Stimulated activated CD8-positive, alpha-beta memory T cell treated with anti-CD3 and anti-CD28 coated beads, Interleukin-4, amount 100 ng/mL, for 24 hours (primary cell): ENCODE data around the gene GDPD3.

Experiments used
- DNase-seq: peaks from one replicate; pipeline ENCODE4 v3.0.0-alpha.2; 2020; ENCODE audit warnings: low read depth

The GDPD3 gene

DNA sequence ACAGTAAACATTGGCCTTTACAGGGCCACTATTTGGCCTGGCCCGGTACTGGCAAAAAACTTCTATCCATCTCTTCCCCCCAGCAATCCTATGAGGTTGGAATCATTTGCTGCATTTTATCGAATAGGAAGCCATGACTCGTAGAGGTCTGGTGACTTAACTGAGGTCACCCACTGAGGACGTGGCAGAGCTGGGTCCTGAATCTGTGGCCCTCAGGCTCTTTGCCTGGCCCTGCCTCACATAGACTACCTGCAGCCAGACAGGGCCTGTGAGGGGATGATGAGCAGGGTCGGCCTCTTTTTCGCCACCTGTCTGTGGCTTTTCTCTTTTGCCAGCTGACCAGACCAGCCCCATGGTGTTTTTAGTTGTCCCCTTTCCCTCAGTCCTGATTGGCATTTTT lies 35.7 kb downstream of the GDPD3 start:
- no peak for DNase-seq

- DNase-seq: no peak
Observed at GRCh38 chr16:30076276-30076791, 37.0 kb downstream of the GDPD3 start.

- DNase-seq: peak; percentile 86
Observed at GRCh38 chr16:30075503-30076275, 37.6 kb downstream of the GDPD3 start, which contains the start of gene PPP4C. Gene PPP4C, plus strand, starts transcription at chr16:30075994. Its CDS starts 384 bp downstream, at chr16:30076378.

DNA sequence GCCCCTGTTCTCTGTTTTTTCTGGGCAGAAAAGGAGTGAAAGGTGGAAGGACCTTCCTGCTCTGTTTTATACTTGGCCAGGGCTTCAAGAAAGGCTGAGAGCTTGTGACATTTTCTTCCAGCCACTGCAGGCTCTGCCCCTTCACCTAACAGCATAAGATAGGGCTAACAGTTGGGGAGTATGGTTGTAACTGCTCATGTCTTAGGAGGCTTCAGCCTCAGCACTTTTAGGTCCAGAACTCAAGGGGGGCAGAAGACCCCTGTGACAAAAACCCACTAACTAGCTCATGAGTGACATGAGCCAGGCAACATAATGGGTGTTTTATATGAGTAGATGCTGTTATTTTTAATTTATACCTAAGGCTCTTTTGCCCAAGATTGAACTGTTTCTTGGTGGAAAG lies 42.8 kb downstream of the GDPD3 start:
- no peak for DNase-seq

DNA sequence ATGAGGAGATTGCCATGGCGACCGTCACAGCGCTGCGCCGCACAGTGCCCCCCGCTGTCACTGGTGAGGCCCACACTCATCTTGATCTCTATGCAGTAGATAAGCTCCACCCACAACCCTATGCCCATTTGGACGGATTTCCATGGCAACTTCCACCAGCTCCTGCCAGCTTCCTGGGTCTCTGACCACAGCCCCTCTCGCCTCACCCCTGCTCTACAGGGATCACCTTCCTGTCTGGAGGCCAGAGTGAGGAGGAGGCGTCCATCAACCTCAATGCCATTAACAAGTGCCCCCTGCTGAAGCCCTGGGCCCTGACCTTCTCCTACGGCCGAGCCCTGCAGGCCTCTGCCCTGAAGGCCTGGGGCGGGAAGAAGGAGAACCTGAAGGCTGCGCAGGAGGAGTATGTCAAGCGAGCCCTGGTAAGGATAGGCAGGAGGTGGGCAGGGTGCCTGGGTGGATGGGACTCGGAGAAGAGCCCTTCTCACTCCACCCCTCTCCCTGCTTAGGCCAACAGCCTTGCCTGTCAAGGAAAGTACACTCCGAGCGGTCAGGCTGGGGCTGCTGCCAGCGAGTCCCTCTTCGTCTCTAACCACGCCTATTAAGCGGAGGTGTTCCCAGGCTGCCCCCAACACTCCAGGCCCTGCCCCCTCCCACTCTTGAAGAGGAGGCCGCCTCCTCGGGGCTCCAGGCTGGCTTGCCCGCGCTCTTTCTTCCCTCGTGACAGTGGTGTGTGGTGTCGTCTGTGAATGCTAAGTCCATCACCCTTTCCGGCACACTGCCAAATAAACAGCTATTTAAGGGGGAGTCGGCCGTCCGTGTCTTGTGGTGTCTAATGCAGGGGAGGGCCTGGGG lies 43.5 kb downstream of the GDPD3 start:
- no peak for DNase-seq

DNA sequence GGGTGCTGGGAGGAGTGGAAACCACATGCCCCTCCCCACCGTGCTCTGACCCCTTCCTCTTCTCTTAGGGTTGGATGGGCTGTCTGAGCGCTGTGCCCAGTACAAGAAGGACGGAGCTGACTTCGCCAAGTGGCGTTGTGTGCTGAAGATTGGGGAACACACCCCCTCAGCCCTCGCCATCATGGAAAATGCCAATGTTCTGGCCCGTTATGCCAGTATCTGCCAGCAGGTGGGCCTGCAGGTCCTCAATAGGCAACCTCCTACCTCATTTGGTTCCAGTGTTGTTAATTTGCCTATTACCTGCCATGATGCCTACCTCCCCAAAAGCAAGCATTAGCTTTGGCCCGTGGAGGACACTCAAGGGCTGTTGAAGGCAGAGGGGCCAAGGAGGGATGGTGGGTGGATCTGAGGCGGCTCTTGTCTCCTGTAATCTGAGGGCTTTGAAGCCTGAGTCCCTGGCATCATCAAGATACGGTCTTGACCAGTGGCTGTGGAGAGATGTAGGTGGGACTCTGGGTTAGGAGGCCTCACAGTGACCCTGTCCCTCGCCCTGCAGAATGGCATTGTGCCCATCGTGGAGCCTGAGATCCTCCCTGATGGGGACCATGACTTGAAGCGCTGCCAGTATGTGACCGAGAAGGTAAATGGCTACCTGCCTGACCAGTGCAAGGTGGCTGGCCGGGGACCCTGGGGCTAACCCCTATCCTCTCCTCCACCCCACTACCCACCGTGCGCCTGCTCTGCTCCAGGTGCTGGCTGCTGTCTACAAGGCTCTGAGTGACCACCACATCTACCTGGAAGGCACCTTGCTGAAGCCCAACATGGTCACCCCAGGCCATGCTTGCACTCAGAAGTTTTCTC lies 44.4 kb downstream of the GDPD3 start:
- DNase-seq: no peak

GRCh38 chr16:30068333-30068732 lies 45.0 kb downstream of the GDPD3 start:
- no peak for DNase-seq

DNA sequence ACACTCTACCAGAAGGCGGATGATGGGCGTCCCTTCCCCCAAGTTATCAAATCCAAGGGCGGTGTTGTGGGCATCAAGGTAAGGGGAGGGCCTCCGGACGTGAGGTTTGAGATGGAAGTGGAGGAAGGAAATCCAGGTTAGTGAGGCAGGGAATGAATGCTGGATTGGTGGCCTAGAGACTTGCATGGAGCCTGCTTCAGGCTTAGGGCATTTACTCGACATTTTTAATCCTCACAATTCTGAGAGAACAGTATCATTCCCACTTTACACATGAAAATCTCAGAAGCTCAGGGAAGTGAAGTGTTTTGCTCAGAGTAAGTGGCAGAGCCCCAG lies 45.8 kb downstream of the GDPD3 start:
- DNase-seq: no peak

- DNase-seq: no peak
Observed at GRCh38 chr16:30066761-30067583, 46.4 kb downstream of the GDPD3 start.

GRCh38 chr16:30065943-30066760 lies 47.2 kb downstream of the GDPD3 start:
- DNase-seq: no peak

- DNase-seq: peak; percentile 94
Observed at GRCh38 chr16:30065102-30065942, 48.0 kb downstream of the GDPD3 start, which contains the start of gene ALDOA. Gene ALDOA, plus strand, starts transcription at chr16:30065760. Its CDS starts 1,138 bp downstream, at chr16:30066898.

DNA sequence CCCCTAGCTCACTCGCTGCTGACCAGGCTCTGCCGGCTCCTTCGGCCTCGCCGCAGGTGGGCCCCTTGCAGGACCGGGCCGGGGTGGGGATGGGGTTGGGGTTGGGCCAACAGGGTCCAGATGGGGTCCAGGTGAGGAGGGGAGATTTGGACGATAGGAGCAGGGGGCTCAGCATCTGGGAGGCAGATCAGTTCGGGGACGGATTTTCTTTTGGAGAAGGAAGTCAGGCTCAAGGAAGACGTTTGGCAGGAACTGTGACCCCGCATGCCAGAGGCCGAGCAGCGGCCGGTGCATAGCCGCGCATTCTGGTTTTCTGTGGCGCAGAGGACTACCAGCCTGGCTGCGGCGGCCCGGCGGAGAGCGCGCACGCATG lies 48.6 kb downstream of the GDPD3 start:
- DNase-seq: no peak

DNA sequence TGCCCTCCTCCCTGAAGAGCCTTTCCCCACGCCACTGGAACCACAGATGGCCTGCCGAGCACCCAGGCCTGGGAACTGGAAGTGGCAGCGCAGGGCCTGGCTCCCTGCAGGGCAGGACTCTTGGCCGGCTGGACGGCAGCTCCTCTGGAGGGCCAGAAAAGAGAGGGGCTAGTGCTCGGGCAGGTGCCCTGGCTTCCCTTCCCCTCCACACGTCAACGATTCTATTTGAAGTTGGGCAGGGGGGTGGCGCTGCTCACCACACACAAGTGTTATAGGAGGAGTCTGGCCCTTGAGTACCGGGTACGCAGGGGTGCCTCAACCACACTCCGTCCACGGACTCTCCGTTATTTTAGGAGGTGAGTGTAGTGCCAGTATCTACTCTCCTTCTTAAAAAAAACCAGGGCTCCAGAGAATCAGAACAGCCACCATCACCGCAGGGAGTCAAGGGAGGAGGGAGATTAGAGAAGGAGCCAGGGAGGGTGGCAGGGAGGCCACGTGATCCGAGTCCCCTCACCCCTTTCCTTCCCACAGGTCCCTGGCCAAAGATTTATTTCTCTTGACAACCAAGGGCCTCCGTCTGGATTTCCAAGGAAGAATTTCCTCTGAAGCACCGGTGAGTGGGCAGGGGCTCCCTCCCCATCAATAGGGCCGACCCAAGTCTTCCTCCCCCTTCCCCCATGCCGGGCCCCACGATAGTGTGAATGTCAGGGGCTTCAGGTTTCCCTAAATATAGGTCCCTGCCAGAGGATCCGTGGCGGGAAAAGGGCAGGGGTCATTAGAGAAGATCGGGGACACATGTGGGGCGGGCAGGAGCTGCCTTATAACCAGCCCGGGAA lies 49.2 kb downstream of the GDPD3 start:
- peak; percentile 58 for DNase-seq

- no peak for DNase-seq
Observed at GRCh38 chr16:30063278-30063892, 50.0 kb downstream of the GDPD3 start.

DNA sequence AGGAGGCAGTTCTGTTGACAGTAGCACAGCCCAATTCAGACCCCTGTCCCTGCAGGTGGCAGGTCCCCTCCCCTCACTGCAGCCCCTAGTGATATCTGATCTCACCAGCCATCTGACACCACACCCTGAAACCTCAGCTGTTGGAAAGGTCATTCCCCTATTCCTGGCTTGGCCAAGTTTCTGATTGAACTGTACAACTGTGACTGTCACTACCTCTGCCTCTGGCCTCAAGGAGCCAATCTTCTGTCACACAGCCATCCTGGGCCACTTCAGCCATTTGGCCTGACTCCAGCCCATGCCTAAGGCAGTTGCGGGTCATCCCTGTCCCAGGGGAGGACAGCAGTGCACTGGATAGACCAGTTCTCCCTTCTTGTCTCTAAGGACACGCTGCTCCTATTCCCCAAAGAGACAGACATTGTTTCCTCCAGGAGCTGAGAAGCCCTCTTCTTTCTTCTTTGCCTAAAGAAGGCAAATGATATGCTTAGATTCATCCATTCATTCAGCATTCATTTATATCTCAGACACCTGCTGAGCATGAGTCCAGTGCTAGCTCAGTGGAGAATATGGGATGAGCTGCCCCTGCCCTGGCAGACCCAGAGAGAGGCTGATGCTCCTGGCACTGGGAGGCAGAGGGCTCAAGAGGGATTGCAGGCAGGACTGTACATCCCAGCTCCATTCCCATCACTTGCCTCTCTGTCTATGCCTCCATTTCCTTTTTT lies 52.3 kb downstream of the GDPD3 start:
- DNase-seq: no peak

DNA sequence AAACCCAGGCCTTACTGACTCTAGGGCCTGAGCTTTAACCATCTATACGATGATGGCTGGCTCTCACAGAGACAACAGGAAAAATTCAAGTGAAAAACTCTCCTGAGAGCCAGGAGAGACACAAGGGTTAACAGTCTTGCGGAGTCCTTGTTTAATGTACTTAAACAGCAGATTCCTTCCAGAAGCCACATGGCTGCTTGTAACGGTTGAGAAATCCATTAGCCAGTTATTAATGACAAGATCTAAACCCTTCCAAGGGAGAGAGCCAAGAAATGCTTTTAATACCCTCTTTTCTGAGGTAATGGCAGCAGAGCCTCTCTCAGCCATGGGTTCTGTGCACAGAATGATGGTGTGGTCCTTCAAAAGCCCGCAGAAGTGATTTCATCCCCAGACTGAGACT lies 53.0 kb downstream of the GDPD3 start:
- no peak for DNase-seq

DNA sequence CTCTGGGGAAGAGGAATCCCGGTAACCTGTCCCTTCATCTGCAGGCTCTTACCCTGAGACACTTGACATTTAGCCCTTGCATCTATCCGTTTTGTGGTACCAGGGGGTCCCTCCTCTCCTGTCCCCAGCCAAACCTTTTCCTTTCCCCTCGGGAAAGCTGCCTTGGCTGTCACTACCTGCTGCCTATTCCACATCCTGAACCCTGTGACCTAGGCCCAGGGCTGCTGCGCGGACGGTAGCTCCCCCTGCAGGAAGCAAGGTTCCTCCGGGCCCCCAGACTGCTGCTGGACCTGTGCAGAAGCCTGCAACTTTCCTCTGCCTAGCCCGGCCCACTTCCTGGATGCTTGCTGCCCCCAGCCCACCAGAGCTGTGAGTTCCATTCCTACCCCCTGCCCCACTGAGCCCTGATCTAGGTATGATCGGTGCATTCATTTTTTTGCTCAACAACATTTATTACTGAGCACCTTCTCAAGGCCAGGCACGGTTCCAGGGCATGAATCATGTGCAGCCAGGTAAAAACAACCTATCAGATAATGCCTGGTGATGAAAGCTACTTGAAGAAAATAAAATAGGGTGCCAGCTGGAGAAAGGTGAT lies 58.3 kb downstream of the GDPD3 start:
- no peak for DNase-seq
